ENCODE data around the gene OLFML3. TPM values are rescaled to one million over a fixed set of nuclear protein-coding genes. Genes with fewer than 3 reads are reported as not detected.

The OLFML3 gene
- total and polyA plus RNA-seq, 2 of the 13 experiments (the other 11 are each of a cell fraction or from before 2014, with no cell fraction given), result 2.0 to 5.1 TPM

GRCh38 chr1:113978863-113979702, at the start of gene OLFML3 (continued):
- no peak for TF ChIP-seq ZNF883 (CRISPR knock-in tag; IDR thresholded peaks at IDR 0.05; ENCODE audit: not compliant biosample characterization)
- no peak for TF ChIP-seq ZNF879 (CRISPR knock-in tag; IDR thresholded peaks at IDR 0.05)
- TF ChIP-seq, protein P1, sequence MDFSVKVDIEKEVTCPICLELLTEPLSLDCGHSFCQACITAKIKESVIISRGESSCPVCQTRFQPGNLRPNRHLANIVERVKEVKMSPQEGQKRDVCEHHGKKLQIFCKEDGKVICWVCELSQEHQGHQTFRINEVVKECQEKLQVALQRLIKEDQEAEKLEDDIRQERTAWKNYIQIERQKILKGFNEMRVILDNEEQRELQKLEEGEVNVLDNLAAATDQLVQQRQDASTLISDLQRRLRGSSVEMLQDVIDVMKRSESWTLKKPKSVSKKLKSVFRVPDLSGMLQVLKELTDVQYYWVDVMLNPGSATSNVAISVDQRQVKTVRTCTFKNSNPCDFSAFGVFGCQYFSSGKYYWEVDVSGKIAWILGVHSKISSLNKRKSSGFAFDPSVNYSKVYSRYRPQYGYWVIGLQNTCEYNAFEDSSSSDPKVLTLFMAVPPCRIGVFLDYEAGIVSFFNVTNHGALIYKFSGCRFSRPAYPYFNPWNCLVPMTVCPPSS (IDR thresholded peaks at IDR 0.05), result no peak
- TF ChIP-seq MAZ (IDR thresholded peaks at IDR 0.05; ENCODE audit: borderline replicate concordance, low read depth, low read length), result peak; percentile 37; the same call in 1 of the 2 replicates
- peak; percentile 16; the same call in 1 of the 2 replicates for TF ChIP-seq MAZ (CRISPR knock-in tag; IDR thresholded peaks at IDR 0.05; ENCODE audit: low read depth)
- no peak for TF ChIP-seq YY1 (IDR thresholded peaks at IDR 0.05; ENCODE audit: insufficient read depth, insufficient replicate concordance, low read depth, low read length)
- no peak for TF ChIP-seq HNRNPH1 (optimal IDR thresholded peaks at IDR 0.05; ENCODE audit: low read depth, low read length)
- no peak for TF ChIP-seq ZNF749 (CRISPR knock-in tag; IDR thresholded peaks at IDR 0.05; ENCODE audit: borderline replicate concordance)
- TF ChIP-seq ZHX2 (IDR thresholded peaks at IDR 0.05; ENCODE audit: low read depth), result no peak
- TF ChIP-seq ZHX2 (CRISPR knock-in tag; IDR thresholded peaks at IDR 0.05; ENCODE audit: borderline replicate concordance), result no peak
- TF ChIP-seq TEAD3 (CRISPR knock-in tag; optimal IDR thresholded peaks at IDR 0.05; ENCODE audit: borderline replicate concordance), result peak; percentile 64
- TF ChIP-seq GATAD2A (CRISPR knock-in tag; IDR thresholded peaks at IDR 0.05), result 0 out of 2 replicates have a peak, but pooled peaks have one; percentile 10
- TF ChIP-seq KMT2A (CRISPR knock-in tag; IDR thresholded peaks at IDR 0.05), result no peak
- TF ChIP-seq, protein P2, sequence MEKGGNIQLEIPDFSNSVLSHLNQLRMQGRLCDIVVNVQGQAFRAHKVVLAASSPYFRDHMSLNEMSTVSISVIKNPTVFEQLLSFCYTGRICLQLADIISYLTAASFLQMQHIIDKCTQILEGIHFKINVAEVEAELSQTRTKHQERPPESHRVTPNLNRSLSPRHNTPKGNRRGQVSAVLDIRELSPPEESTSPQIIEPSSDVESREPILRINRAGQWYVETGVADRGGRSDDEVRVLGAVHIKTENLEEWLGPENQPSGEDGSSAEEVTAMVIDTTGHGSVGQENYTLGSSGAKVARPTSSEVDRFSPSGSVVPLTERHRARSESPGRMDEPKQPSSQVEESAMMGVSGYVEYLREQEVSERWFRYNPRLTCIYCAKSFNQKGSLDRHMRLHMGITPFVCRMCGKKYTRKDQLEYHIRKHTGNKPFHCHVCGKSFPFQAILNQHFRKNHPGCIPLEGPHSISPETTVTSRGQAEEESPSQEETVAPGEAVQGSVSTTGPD (CRISPR knock-in tag; IDR thresholded peaks at IDR 0.05), result no peak
- TF ChIP-seq SIN3A (IDR thresholded peaks at IDR 0.05; ENCODE audit: borderline replicate concordance, low read depth, low read length), result no peak
- TF ChIP-seq SMC3 (IDR thresholded peaks at IDR 0.05; ENCODE audit: low read length), result peak; percentile 58; the same call in 1 of the 2 replicates
- 0 out of 2 replicates have a peak, but pooled peaks have one; percentile 9 for TF ChIP-seq ZNF644 (CRISPR knock-in tag; IDR thresholded peaks at IDR 0.05; ENCODE audit: low read depth)
- TF ChIP-seq KLF12 (CRISPR knock-in tag; IDR thresholded peaks at IDR 0.05; ENCODE audit: borderline replicate concordance), result no peak
- TF ChIP-seq EZH2 (conservative IDR thresholded peaks at IDR 0.05; ENCODE audit: low read depth, low read length), result no peak
- no peak for TF ChIP-seq FOXK1 (CRISPR knock-in tag; IDR thresholded peaks at IDR 0.05; ENCODE audit: borderline replicate concordance, low read depth)
- 0 out of 2 replicates have a peak, but pooled peaks have one; percentile 37 for TF ChIP-seq SP140L (CRISPR knock-in tag; IDR thresholded peaks at IDR 0.05; ENCODE audit: borderline replicate concordance)

All from HepG2 (cell line).